Gastrocnemius medialis (tissue), 4 donors: ENCODE data around the gene GAL3ST1. TPM values are rescaled to one million over a fixed set of nuclear protein-coding genes. Genes with fewer than 3 reads are reported as not detected.

Source experiments
- ATAC-seq, 2 donors: fragments of 150-250 bp; one replicate each; pipeline ENCODE4 v1.9.1; 2016
- DNase-seq, 2 donors: peaks; one replicate each; pipeline ENCODE4 v3.0.0-alpha.2; 2019
- H3K27ac ChIP-seq, 4 donors: fragments of 200-600 bp; sonication (generic); 1 replicate in 1 of 4; 2 replicates in 3 of 4; pipeline ENCODE4 v1.5.1; 2016 to 2018; ENCODE audit warnings: mild to moderate bottlenecking in 2 of 4, moderate library complexity in 1 of 4
- H3K27me3 ChIP-seq, 3 donors: fragments of 200-600 bp; sonication (generic) in 2 of 3; 1 replicate in 1 of 3; 2 replicates in 2 of 3; pipeline versions ENCODE4 v1.5.1 to v1.6.0; 2016 to 2019; ENCODE audit warnings: mild to moderate bottlenecking in 1 of 3, moderate library complexity in 1 of 3
- H3K36me3 ChIP-seq, 2 donors: fragments of 200-600 bp; sonication (generic) in 1 of 2; one replicate each; pipeline ENCODE4 v1.5.1; 2017 to 2018
- H3K4me1 ChIP-seq, 2 donors: fragments of 200-600 bp; sonication (generic) in 1 of 2; one replicate each; pipeline ENCODE4 v1.5.1; 2016 to 2017; ENCODE audit warnings: mild to moderate bottlenecking in 2 of 2
- H3K4me3 ChIP-seq, 4 donors: fragments of 200-600 bp; sonication (generic) in 3 of 4; 1 replicate in 1 of 4; 2 replicates in 3 of 4; pipeline ENCODE4 v1.5.1; 2016 to 2019; ENCODE audit warnings: mild to moderate bottlenecking in 2 of 4
- H3K9me3 ChIP-seq, 3 donors: fragments of 200-600 bp; sonication (generic) in 2 of 3; 1 replicate in 1 of 3; 2 replicates in 2 of 3; pipeline ENCODE4 v1.5.1; 2016 to 2019
- POLR2A ChIP-seq, 2 donors: fragments of 450-650 bp; IDR thresholded peaks; one replicate each; pipeline ENCODE4 v1.6.1; 2017; ENCODE audit warnings: antibody characterized with exemption in 2 of 2, mild to moderate bottlenecking in 2 of 2, moderate library complexity in 2 of 2
- in situ Hi-C, 4 donors: fragments of 200-750 bp; cut with MboI; loops; one replicate each; pipeline versions ENCODE4 v1.15.0 to v1.8.0; 2017; ENCODE audit warnings: low sequenced_read_pairs in 4 of 4
- intact Hi-C: fragments of 100-400 bp; cut with DNase I; formaldehyde crosslinking; loops from one replicate; pipeline ENCODE4 v1.15.1; 2023; ENCODE audit warnings: low total_unique reads
- total RNA-seq, 4 donors: library from RNA; depleted of rRNA; stranded (reverse); fragments of >200 nt; gene quantifications; one replicate each; pipeline versions ENCODE4 v1.1.0 to v1.2.3, GENCODE V29; 2016
- TF ChIP-seq, protein P1 (sequence below), 5 experiments: fragments of 450-650 bp in 3 of 5; fragments of 200-600 bp in 2 of 5; sonication (generic) in 2 of 5; IDR thresholded peaks in 4 of 5; conservative IDR thresholded peaks in 1 of 5; 1 replicate in 4 of 5; 2 replicates in 1 of 5; pipeline ENCODE4 v1.5.1; 2016 to 2019; ENCODE audit warnings: antibody characterized with exemption in 5 of 5, mild to moderate bottlenecking in 3 of 5, moderate library complexity in 3 of 5

The GAL3ST1 gene
- total RNA-seq, 4 donors from 2014 or later = 0.29 to 2.0 (median 1.2) TPM

DNA sequence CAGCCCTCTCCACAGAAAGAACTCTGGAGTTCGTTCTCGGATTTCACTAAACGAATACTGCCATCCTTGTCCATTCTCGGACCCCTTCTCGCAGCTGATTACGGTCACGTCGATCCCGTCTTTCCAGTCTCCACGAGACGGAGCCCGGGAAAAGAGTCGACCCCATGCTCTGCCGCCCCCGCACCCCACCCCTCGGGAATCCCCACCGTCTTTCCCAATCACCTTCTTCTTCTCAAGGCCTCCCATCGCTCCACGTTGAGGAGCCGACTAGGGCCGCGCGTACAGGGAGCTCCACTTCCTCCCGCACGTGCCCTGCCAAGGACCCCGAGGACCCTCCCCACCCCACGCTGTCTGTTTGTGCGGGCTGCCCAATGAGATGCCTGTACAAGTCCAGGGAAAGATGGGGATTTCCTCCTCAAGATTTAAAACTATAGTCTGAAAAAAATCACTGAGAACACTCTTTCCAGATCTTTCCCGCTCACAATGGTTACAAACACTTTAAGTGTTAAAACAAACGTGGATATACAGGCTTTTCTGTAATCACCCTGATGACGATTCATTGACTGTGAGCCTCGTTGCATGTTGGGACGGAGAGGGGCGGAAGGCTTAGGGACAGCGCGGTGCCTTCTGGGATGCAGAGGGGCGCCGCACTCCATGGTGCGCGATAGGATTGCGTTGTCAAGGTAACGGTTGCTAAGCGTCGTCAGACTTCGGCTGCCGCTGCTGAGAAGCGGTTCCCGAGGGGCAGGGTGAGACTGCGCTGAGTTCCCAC is 17.3 kb upstream of the GAL3ST1 start, which contains the start of gene PES1:
Gene PES1, minus strand, starts transcription at position 323 of the 772 bp plus-strand sequence. Its CDS starts 77 bp downstream, at position 246.
- in situ Hi-C loops (no loop called here), intact Hi-C loops (loop anchor here (1.0 to 5.0 kb wide), 3 partner anchors 15 to 76 kb away; partner anchors contain the start of genes DUSP18 and SLC35E4)
- Histone ChIP-seq H3K9me3 (no peaks in the 10 kb centered on the region), H3K27ac (peak within 1 kb of the TSS; percentile 78 to 94 (median 86)), H3K36me3 (peaks cover 0 to 23% of the 10 kb centered on the region in 2 donors), H3K4me1 (peaks cover 13 to 19% of the 10 kb centered on the region in 2 donors), H3K4me3 (peak within 1 kb of the TSS; percentile 62 to 94 (median 90)), H3K27me3 (no peaks in the 10 kb centered on the region)
- DNase-seq (peak; percentile 90 to 94), ATAC-seq (peak; percentile 100)
- TF ChIP-seq POLR2A (IDR thresholded peaks at IDR 0.05) = peak; percentile 44 to 59
- TF ChIP-seq, protein P1, sequence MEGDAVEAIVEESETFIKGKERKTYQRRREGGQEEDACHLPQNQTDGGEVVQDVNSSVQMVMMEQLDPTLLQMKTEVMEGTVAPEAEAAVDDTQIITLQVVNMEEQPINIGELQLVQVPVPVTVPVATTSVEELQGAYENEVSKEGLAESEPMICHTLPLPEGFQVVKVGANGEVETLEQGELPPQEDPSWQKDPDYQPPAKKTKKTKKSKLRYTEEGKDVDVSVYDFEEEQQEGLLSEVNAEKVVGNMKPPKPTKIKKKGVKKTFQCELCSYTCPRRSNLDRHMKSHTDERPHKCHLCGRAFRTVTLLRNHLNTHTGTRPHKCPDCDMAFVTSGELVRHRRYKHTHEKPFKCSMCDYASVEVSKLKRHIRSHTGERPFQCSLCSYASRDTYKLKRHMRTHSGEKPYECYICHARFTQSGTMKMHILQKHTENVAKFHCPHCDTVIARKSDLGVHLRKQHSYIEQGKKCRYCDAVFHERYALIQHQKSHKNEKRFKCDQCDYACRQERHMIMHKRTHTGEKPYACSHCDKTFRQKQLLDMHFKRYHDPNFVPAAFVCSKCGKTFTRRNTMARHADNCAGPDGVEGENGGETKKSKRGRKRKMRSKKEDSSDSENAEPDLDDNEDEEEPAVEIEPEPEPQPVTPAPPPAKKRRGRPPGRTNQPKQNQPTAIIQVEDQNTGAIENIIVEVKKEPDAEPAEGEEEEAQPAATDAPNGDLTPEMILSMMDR (IDR thresholded peaks at IDR 0.05 in 4 of 5, conservative IDR thresholded peaks at IDR 0.05 in 1 of 5) = no peak

DNA sequence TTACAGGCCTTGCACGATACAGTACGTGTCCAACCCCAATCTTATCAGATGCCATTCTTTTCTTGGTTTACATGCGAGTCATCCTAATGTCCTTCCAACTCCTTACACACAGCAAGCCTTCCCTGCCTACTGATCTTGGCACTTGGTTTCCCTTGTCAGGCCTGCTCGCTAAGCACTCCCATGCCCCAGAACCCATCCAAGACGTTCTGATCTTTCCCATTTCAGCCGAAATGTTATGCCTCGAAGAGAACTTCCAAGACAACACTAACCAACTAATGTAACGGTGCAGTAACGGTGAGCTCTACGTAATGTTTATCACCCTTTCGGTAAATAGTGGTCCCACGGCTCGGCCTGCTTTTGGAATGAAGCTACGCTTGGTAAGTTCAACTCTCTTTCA is 16.7 kb upstream of the GAL3ST1 start:
- Histone ChIP-seq H3K27ac (peak overlapping the region; percentile 78 to 94 (median 86)), H3K9me3 (no peaks in the 10 kb centered on the region), H3K4me3 (peak overlapping the region; percentile 62 to 94 (median 90)), H3K36me3 (peaks cover 0 to 28% of the 10 kb centered on the region in 2 donors), H3K4me1 (peaks cover 13 to 19% of the 10 kb centered on the region in 2 donors), H3K27me3 (no peaks in the 10 kb centered on the region)
- DNase-seq (no peak), ATAC-seq (peak in 1 of 2 donors; percentile 1)
- TF ChIP-seq, protein P1 (IDR thresholded peaks at IDR 0.05 in 4 of 5, conservative IDR thresholded peaks at IDR 0.05 in 1 of 5) = no peak
- in situ Hi-C loops (no loop called here), intact Hi-C loops (loop anchor here (1.0 to 5.0 kb wide), 2 partner anchors 15 to 76 kb away; partner anchors contain the start of gene DUSP18)

DNA sequence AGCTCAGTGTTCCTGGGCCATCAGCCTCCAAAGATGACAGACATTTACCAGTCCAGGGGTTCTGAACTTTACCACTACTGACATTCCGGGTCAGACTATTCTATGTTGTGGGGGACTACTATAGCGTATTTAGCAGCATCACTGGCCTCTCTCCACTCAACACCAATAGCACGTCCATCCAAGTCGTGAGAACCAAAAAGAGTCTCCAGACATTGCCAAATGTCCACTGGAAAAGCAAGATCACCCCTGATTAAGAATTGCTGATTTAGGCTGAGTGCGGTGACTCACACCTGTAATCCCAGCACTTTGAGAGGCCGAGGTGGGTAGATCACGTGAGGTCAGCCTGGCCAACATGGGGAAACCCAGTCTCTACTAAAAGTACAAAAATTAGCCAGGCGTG is 11.9 kb upstream of the GAL3ST1 start:
- TF ChIP-seq POLR2A (IDR thresholded peaks at IDR 0.05) = no peak
- TF ChIP-seq, protein P1 (IDR thresholded peaks at IDR 0.05 in 4 of 5, conservative IDR thresholded peaks at IDR 0.05 in 1 of 5) = no peak
- DNase-seq = no peak
- Histone ChIP-seq H3K27ac (no peak overlapping the region), H3K36me3 (peaks cover 0 to 76% of the 10 kb centered on the region in 2 donors), H3K4me1 (peaks cover 9 to 15% of the 10 kb centered on the region in 2 donors), H3K4me3 (no peak overlapping the region), H3K9me3 (no peaks in the 10 kb centered on the region), H3K27me3 (no peaks in the 10 kb centered on the region)
- in situ Hi-C loops (no loop called here), intact Hi-C loops (no loop called here)
- ATAC-seq = no peak

DNA sequence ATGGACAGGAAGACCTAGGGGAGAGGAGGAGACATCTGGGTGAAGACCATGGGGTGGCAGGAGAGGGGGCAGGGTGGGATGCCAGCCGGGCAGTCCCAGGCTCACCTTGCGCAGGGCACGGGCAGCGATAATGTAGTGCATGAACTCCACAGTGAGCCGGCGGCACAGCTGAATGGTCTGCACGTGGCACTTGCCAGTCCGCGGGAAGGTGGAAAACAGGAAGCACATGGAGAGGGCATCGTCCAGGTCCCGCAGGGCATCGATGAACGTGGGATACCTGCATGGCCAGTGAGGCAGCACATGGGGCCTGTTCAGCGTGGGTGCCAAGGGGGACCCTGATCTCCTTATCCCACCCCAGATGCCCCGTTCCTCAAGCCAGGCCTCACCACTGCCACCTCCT is 10.0 kb upstream of the GAL3ST1 start:
- DNase-seq (no peak), ATAC-seq (no peak)
- Histone ChIP-seq H3K36me3 (peaks cover 0 to 96% of the 10 kb centered on the region in 2 donors), H3K27me3 (no peaks in the 10 kb centered on the region), H3K27ac (no peak overlapping the region), H3K9me3 (no peaks in the 10 kb centered on the region), H3K4me1 (no peaks in the 10 kb centered on the region), H3K4me3 (no peak overlapping the region)
- no peak for TF ChIP-seq POLR2A (IDR thresholded peaks at IDR 0.05)
- TF ChIP-seq, protein P1 (IDR thresholded peaks at IDR 0.05 in 4 of 5, conservative IDR thresholded peaks at IDR 0.05 in 1 of 5) = no peak
- intact Hi-C loops (no loop called here), in situ Hi-C loops (no loop called here)
